H1 (cell line): ENCODE measurements around the gene CBLB.

ENCODE experiments used
- CHD1 ChIP-seq: IDR thresholded peaks from 2 replicates; pipeline ENCODE4 v1.6.1; 2012; ENCODE audit warnings: low read depth, low read length, improper control_type of control experiment
- CTCF ChIP-seq, 3 experiments: IDR thresholded peaks; 1 replicate in 2 of 3; 2 replicates in 1 of 3; pipeline versions ENCODE4 v1.5.1 to v1.6.1; 2011; ENCODE audit warnings: low read length in 3 of 3, mild to moderate bottlenecking in 3 of 3, inconsistent platforms in 2 of 3, low read depth in 1 of 3, moderate library complexity in 1 of 3; ENCODE audit not compliant: insufficient read depth in 1 of 3; ENCODE audit errors: control extremely low read depth in 1 of 3
- GABPA ChIP-seq: IDR thresholded peaks from 2 replicates; pipeline ENCODE4 v1.6.1; 2011; ENCODE audit warnings: mild to moderate bottlenecking, low read length, moderate library complexity, borderline replicate concordance; ENCODE audit not compliant: insufficient read depth
- JUN ChIP-seq: IDR thresholded peaks from 2 replicates; pipeline ENCODE4 v1.6.1; 2011; ENCODE audit warnings: low read depth, mild to moderate bottlenecking, improper control_type of control experiment, low read length
- NRF1 ChIP-seq: IDR thresholded peaks from 2 replicates; pipeline ENCODE4 v1.6.1; 2011; ENCODE audit warnings: mild to moderate bottlenecking, low read depth, low read length, improper control_type of control experiment
- POLR2AphosphoS5 ChIP-seq: IDR thresholded peaks from 2 replicates; pipeline ENCODE4 v1.6.1; 2011; ENCODE audit warnings: low read depth, low read length
- TAF1 ChIP-seq: IDR thresholded peaks from 2 replicates; pipeline ENCODE4 v1.6.1; 2011; ENCODE audit warnings: mild to moderate bottlenecking, low read depth, low read length
- TF ChIP-seq, protein P1 (sequence below): IDR thresholded peaks from 2 replicates; pipeline ENCODE4 v1.6.1; 2011; ENCODE audit warnings: low read length, improper control_type of control experiment

- TF ChIP-seq, protein P1, sequence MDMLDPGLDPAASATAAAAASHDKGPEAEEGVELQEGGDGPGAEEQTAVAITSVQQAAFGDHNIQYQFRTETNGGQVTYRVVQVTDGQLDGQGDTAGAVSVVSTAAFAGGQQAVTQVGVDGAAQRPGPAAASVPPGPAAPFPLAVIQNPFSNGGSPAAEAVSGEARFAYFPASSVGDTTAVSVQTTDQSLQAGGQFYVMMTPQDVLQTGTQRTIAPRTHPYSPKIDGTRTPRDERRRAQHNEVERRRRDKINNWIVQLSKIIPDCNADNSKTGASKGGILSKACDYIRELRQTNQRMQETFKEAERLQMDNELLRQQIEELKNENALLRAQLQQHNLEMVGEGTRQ, result no peak
- TF ChIP-seq CHD1 (no peak), POLR2AphosphoS5 (no peak), CTCF (IDR thresholded peaks at IDR 0.05; ENCODE audit: control extremely low read depth in 1 of 3, insufficient read depth in 1 of 3, low read depth in 1 of 3, low read length in 3 of 3) (no peak), GABPA (no peak), JUN (no peak), TAF1 (no peak), NRF1 (no peak)
These were observed 5.2 kb downstream of the CBLB start for GRCh38 chr3:105863608-105864007.
